Measurements from ENCODE around the gene DAPK1.

DAPK1 gene

DNA sequence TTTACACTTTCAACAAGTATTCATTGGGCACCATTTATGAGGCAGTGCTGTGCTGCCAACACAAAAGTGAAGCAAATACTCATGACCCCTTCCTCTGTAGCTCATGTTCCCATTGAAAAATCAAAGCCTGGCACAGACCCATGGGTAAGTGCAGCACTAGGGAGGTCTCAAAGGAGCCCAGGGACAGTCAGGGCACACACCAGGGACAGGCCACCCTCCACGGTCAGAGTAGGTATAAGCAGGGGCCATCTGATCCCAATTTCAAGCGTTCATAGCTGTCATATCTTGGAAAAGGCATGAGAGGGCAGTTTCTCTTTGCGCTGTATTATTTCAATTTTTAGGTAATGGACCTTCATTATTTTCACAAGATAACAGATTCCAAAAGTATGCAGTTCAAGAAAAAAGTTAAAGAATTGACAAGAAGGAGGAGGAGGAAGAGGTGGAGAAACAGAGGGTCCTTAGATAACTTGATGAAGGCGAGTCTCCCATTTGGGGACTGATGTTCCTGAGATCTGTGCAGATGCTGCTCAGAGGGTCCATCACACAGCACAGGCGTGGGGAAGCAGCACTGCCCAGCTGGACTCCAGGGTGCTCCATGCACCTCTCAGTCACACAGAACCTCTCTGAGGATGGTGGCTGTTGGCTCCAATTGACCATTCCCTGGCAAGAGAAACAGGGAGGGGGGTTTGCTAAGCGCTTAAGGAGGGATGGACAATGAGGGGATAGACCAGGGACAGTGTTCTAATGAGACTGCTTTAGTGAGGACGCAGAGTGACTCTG, 235.8 kb downstream of the DAPK1 start:
- Histone ChIP-seq H3K4ac (ENCODE audit: low read depth, low read length) (no peak overlapping the region), H3K36me3 (ENCODE audit: control insufficient read depth in 1 of 2, insufficient read depth in 2 of 2, low read length in 2 of 2) (peaks cover 6 to 10% of the 10 kb centered on the region in 2 experiments), H2BK12ac (ENCODE audit: low read length) (no peak overlapping the region), H3K23ac (ENCODE audit: low read length) (no peak overlapping the region), H3K79me1 (ENCODE audit: low read length) (no peaks in the 10 kb centered on the region), H3K18ac (ENCODE audit: low read length) (no peak overlapping the region), H3K4me2 (ENCODE audit: low read length) (no peak overlapping the region), H3K9ac (ENCODE audit: low read length) (no peak overlapping the region), H3K4me1 (ENCODE audit: control insufficient read depth in 1 of 2, insufficient read depth in 2 of 2, low read length in 2 of 2) (no peaks in the 10 kb centered on the region), H3K14ac (ENCODE audit: low read length) (no peak overlapping the region), H2BK5ac (ENCODE audit: low read depth, low read length, poor library complexity) (no peak overlapping the region), H3K4me3 (ENCODE audit: low read depth, low read length) (no peak overlapping the region), H4K12ac (ENCODE audit: low read depth, low read length) (no peak overlapping the region), H2AK5ac (ENCODE audit: low read length) (no peak overlapping the region), H4K8ac (ENCODE audit: low read depth, low read length) (no peak overlapping the region), H3K9me3 (ENCODE audit: insufficient read depth, low read depth, low read length) (no peaks in the 10 kb centered on the region), H3K27me3 (ENCODE audit: insufficient read depth, low read length) (no peaks in the 10 kb centered on the region), H3K27ac (ENCODE audit: low read depth, low read length) (no peak overlapping the region), H3K79me2 (ENCODE audit: control insufficient read depth, insufficient read depth, low read length, poor library complexity) (no peaks in the 10 kb centered on the region), H2AFZ (ENCODE audit: insufficient read depth, low read length, poor library complexity) (no peak overlapping the region), H2BK120ac (ENCODE audit: insufficient read depth, low read length, poor library complexity) (no peak overlapping the region), H4K91ac (ENCODE audit: low read depth, low read length) (no peak overlapping the region)
- DNase-seq, result no peak
- no CpG with 5 or more reads among the region's 7 CpGs for WGBS (ENCODE audit: extremely low coverage, insufficient coverage, insufficient read length)

DNA sequence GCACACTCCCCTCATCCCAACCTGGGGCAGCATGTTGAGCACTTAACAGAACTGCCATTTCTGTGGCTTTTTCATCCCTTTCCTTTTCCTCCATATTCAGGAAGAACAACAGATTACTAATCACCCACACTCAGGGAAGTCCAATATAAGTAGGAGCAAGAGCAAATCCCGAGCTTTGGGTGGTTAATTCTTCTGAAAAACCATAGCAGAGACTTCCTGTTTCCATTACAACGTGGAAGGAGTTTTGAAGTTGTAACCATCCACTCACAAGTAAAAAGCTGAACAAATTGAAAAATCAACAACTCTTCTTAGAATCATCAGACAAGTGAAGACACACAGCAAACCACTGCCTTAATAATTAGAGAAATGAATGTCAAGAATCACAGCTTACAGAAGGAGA, 236.4 kb downstream of the DAPK1 start:
- H3K4me1 ChIP-seq (ENCODE audit: control insufficient read depth in 1 of 2, insufficient read depth in 2 of 2, low read length in 2 of 2), result no peaks in the 10 kb centered on the region
- no peak overlapping the region for H4K91ac ChIP-seq (ENCODE audit: low read depth, low read length)
- no peak overlapping the region for H3K4me3 ChIP-seq (ENCODE audit: low read depth, low read length)
- H2BK5ac ChIP-seq (ENCODE audit: low read depth, low read length, poor library complexity), result no peak overlapping the region
- no peak overlapping the region for H3K23ac ChIP-seq (ENCODE audit: low read length)
- no peak overlapping the region for H2AFZ ChIP-seq (ENCODE audit: insufficient read depth, low read length, poor library complexity)
- no peak overlapping the region for H4K8ac ChIP-seq (ENCODE audit: low read depth, low read length)
- H3K79me2 ChIP-seq (ENCODE audit: control insufficient read depth, insufficient read depth, low read length, poor library complexity), result no peaks in the 10 kb centered on the region
- no peak overlapping the region for H3K9ac ChIP-seq (ENCODE audit: low read length)
- no peaks in the 10 kb centered on the region for H3K27me3 ChIP-seq (ENCODE audit: insufficient read depth, low read length)
- H2AK5ac ChIP-seq (ENCODE audit: low read length), result no peak overlapping the region
- no peak overlapping the region for H2BK12ac ChIP-seq (ENCODE audit: low read length)
- no peak overlapping the region for H3K27ac ChIP-seq (ENCODE audit: low read depth, low read length)
- no peak overlapping the region for H3K18ac ChIP-seq (ENCODE audit: low read length)
- H3K4ac ChIP-seq (ENCODE audit: low read depth, low read length), result no peak overlapping the region
- no peak overlapping the region for H3K14ac ChIP-seq (ENCODE audit: low read length)
- H2BK120ac ChIP-seq (ENCODE audit: insufficient read depth, low read length, poor library complexity), result no peak overlapping the region
- no peaks in the 10 kb centered on the region for H3K9me3 ChIP-seq (ENCODE audit: insufficient read depth, low read depth, low read length)
- no peak overlapping the region for H4K12ac ChIP-seq (ENCODE audit: low read depth, low read length)
- H3K36me3 ChIP-seq (ENCODE audit: control insufficient read depth in 1 of 2, insufficient read depth in 2 of 2, low read length in 2 of 2), result peaks cover 3 to 8% of the 10 kb centered on the region in 2 experiments
- DNase-seq, result no peak
- H3K4me2 ChIP-seq (ENCODE audit: low read length), result no peak overlapping the region
- no peaks in the 10 kb centered on the region for H3K79me1 ChIP-seq (ENCODE audit: low read length)
- no CpG with 5 or more reads among the region's 2 CpGs for WGBS (ENCODE audit: extremely low coverage, insufficient coverage, insufficient read length)

- Histone ChIP-seq H2AFZ (ENCODE audit: insufficient read depth, low read length, poor library complexity) (no peak overlapping the region), H3K4ac (ENCODE audit: low read depth, low read length) (no peak overlapping the region), H2AK5ac (ENCODE audit: low read length) (no peak overlapping the region), H3K4me2 (ENCODE audit: low read length) (no peak overlapping the region), H3K4me1 (ENCODE audit: control insufficient read depth in 1 of 2, insufficient read depth in 2 of 2, low read length in 2 of 2) (no peaks in the 10 kb centered on the region), H3K36me3 (ENCODE audit: control insufficient read depth in 1 of 2, insufficient read depth in 2 of 2, low read length in 2 of 2) (no peaks in the 10 kb centered on the region), H3K27ac (ENCODE audit: low read depth, low read length) (no peak overlapping the region), H3K9me3 (ENCODE audit: insufficient read depth, low read depth, low read length) (peaks cover 2% of the 10 kb centered on the region), H3K14ac (ENCODE audit: low read length) (no peak overlapping the region), H2BK12ac (ENCODE audit: low read length) (no peak overlapping the region), H3K18ac (ENCODE audit: low read length) (no peak overlapping the region), H3K79me2 (ENCODE audit: control insufficient read depth, insufficient read depth, low read length, poor library complexity) (no peaks in the 10 kb centered on the region), H3K23ac (ENCODE audit: low read length) (no peak overlapping the region), H3K27me3 (ENCODE audit: insufficient read depth, low read length) (no peaks in the 10 kb centered on the region), H4K91ac (ENCODE audit: low read depth, low read length) (no peak overlapping the region), H2BK120ac (ENCODE audit: insufficient read depth, low read length, poor library complexity) (no peak overlapping the region), H3K9ac (ENCODE audit: low read length) (no peak overlapping the region), H2BK5ac (ENCODE audit: low read depth, low read length, poor library complexity) (no peak overlapping the region), H4K8ac (ENCODE audit: low read depth, low read length) (no peak overlapping the region), H4K12ac (ENCODE audit: low read depth, low read length) (no peak overlapping the region), H3K4me3 (ENCODE audit: low read depth, low read length) (no peak overlapping the region), H3K79me1 (ENCODE audit: low read length) (no peaks in the 10 kb centered on the region)
- no CpG with 5 or more reads among the region's 3 CpGs for whole genome bisulfite sequencing (ENCODE audit: extremely low coverage, insufficient coverage, insufficient read length)
- no peak for DNase-seq
These were observed 241.9 kb downstream of the DAPK1 start for GRCh38 chr9:87739546-87739945.

GRCh38 chr9:87740209-87740608, 242.5 kb downstream of the DAPK1 start:
- H2AFZ ChIP-seq (ENCODE audit: insufficient read depth, low read length, poor library complexity), result no peak overlapping the region
- no peak overlapping the region for H3K4ac ChIP-seq (ENCODE audit: low read depth, low read length)
- no peaks in the 10 kb centered on the region for H3K79me1 ChIP-seq (ENCODE audit: low read length)
- H4K91ac ChIP-seq (ENCODE audit: low read depth, low read length), result no peak overlapping the region
- no peak for DNase-seq
- H2BK5ac ChIP-seq (ENCODE audit: low read depth, low read length, poor library complexity), result no peak overlapping the region
- no peak overlapping the region for H2AK5ac ChIP-seq (ENCODE audit: low read length)
- H3K14ac ChIP-seq (ENCODE audit: low read length), result no peak overlapping the region
- no peak overlapping the region for H3K18ac ChIP-seq (ENCODE audit: low read length)
- no peak overlapping the region for H4K12ac ChIP-seq (ENCODE audit: low read depth, low read length)
- no peak overlapping the region for H3K23ac ChIP-seq (ENCODE audit: low read length)
- H4K8ac ChIP-seq (ENCODE audit: low read depth, low read length), result no peak overlapping the region
- H3K36me3 ChIP-seq (ENCODE audit: control insufficient read depth in 1 of 2, insufficient read depth in 2 of 2, low read length in 2 of 2), result no peaks in the 10 kb centered on the region
- H3K4me1 ChIP-seq (ENCODE audit: control insufficient read depth in 1 of 2, insufficient read depth in 2 of 2, low read length in 2 of 2), result no peaks in the 10 kb centered on the region
- H3K9ac ChIP-seq (ENCODE audit: low read length), result no peak overlapping the region
- H3K4me3 ChIP-seq (ENCODE audit: low read depth, low read length), result no peak overlapping the region
- H3K4me2 ChIP-seq (ENCODE audit: low read length), result no peak overlapping the region
- no peaks in the 10 kb centered on the region for H3K79me2 ChIP-seq (ENCODE audit: control insufficient read depth, insufficient read depth, low read length, poor library complexity)
- H2BK12ac ChIP-seq (ENCODE audit: low read length), result no peak overlapping the region
- H2BK120ac ChIP-seq (ENCODE audit: insufficient read depth, low read length, poor library complexity), result no peak overlapping the region
- no CpG with 5 or more reads among the region's 3 CpGs for WGBS (ENCODE audit: extremely low coverage, insufficient coverage, insufficient read length)
- H3K27me3 ChIP-seq (ENCODE audit: insufficient read depth, low read length), result no peaks in the 10 kb centered on the region
- peaks cover 2% of the 10 kb centered on the region for H3K9me3 ChIP-seq (ENCODE audit: insufficient read depth, low read depth, low read length)
- no peak overlapping the region for H3K27ac ChIP-seq (ENCODE audit: low read depth, low read length)

Data from trophoblast cell (in vitro differentiated cells and primary cell).